Measurements from ENCODE around the gene UNC5C. TPM values are rescaled to one million over a fixed set of nuclear protein-coding genes. Genes with fewer than 3 reads are reported as not detected.

Gene UNC5C
- total RNA-seq, 2 donors from 2014 or later = not detected

- no peak for ATAC-seq
- Mint-ChIP-seq H3K36me3 (no peaks in the 10 kb centered on the region), H3K9me3 (no peaks in the 10 kb centered on the region), H3K4me1 (ENCODE audit: low read depth in 2 of 2) (peaks cover 5% of the 10 kb centered on the region in 2 donors), H3K27me3 (peaks cover 5 to 11% of the 10 kb centered on the region in 2 donors), H3K27ac (no peak overlapping the region), H3K4me3 (no peak overlapping the region)
- no peak for DNase-seq (ENCODE audit: low spot score)
These were observed 419.7 kb downstream of the UNC5C start for GRCh38 chr4:95129031-95129430.

GRCh38 chr4:95124906-95125504, 423.8 kb downstream of the UNC5C start:
- H3K36me3 Mint-ChIP-seq = no peaks in the 10 kb centered on the region
- H3K27ac Mint-ChIP-seq = no peak overlapping the region
- peaks cover 4 to 5% of the 10 kb centered on the region in 2 donors for H3K4me1 Mint-ChIP-seq (ENCODE audit: low read depth in 2 of 2)
- DNase-seq (ENCODE audit: low spot score) (no peak), ATAC-seq (no peak)
- H3K27me3 Mint-ChIP-seq = peaks cover 0 to 11% of the 10 kb centered on the region in 2 donors
- no peaks in the 10 kb centered on the region for H3K9me3 Mint-ChIP-seq
- H3K4me3 Mint-ChIP-seq = no peak overlapping the region

DNA sequence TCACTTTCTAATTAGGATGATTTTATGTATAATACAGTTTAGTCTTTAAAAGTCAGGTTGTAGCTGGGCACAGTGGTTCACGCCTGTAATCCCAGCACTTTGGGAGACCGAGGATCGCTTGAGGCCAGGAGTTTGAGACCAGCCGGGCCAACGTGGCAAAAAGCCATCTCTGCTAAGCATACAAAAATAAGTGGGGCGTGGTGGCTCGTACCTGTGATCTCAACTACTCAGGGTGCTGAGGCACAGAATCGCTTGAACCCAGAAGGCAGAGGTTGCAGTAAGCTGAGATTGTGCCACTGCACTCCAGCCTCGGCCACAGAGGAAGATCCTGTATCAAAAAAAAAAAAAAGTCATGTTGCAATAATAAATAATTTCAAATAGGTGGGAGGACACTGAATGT, 426.8 kb downstream of the UNC5C start:
- ATAC-seq = no peak
- no peak for DNase-seq (ENCODE audit: low spot score)
- H3K9me3 Mint-ChIP-seq = no peaks in the 10 kb centered on the region
- H3K36me3 Mint-ChIP-seq = no peaks in the 10 kb centered on the region
- H3K4me1 Mint-ChIP-seq (ENCODE audit: low read depth in 2 of 2) = no peaks in the 10 kb centered on the region
- H3K4me3 Mint-ChIP-seq = no peak overlapping the region
- H3K27me3 Mint-ChIP-seq = no peaks in the 10 kb centered on the region
- H3K27ac Mint-ChIP-seq = no peak overlapping the region

DNA sequence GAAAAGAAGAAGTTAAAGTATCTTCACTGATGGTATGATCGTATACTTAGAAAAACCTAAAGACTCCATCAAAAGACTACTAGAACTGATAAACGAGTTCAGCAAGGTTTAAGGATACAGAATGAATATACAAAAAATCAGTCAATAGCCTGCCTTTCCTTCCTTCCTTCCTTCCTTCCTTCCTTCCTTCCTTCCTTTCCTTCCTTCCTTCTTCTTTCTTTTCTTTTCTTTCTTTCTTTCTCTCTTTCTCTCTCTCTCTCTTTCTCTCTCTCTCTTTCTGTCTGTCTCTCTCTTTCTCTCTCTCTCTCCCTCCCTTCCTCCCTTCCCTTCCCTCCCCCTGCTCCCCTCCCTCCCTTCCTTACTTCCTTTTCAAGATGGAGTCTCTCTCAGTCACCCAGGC, 428.3 kb downstream of the UNC5C start:
- Mint-ChIP-seq H3K36me3 (no peaks in the 10 kb centered on the region), H3K4me3 (no peak overlapping the region), H3K27ac (no peak overlapping the region), H3K9me3 (no peaks in the 10 kb centered on the region), H3K27me3 (no peaks in the 10 kb centered on the region), H3K4me1 (ENCODE audit: low read depth in 2 of 2) (no peaks in the 10 kb centered on the region)
- no peak for ATAC-seq
- DNase-seq (ENCODE audit: low spot score) = no peak

DNA sequence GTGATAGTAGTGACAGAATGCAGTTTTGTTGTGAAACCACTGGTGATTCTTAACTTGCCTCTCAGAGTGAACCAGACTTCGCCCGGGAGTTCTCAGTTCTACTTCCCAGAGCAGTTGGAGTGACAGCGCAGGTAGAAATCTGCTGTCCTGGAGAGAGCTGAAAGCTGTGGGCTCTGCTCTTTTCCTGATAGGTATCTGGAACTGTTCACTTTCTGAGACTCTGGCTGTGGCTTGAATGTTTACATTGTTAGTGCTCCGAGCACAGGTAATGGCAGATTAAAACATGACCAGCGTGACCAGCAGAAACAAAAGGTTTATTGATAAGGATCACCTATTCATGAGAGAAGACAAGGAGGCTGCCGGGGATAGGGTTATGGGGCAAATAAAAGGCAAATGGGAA, 430.3 kb downstream of the UNC5C start:
- ATAC-seq (no peak), DNase-seq (ENCODE audit: low spot score) (no peak)
- Mint-ChIP-seq H3K4me1 (ENCODE audit: low read depth in 2 of 2) (no peaks in the 10 kb centered on the region), H3K27ac (no peak overlapping the region), H3K4me3 (no peak overlapping the region), H3K9me3 (no peaks in the 10 kb centered on the region), H3K36me3 (no peaks in the 10 kb centered on the region), H3K27me3 (no peaks in the 10 kb centered on the region)

- Mint-ChIP-seq H3K27ac (no peak overlapping the region), H3K36me3 (no peaks in the 10 kb centered on the region), H3K4me3 (no peak overlapping the region), H3K4me1 (ENCODE audit: low read depth in 2 of 2) (no peaks in the 10 kb centered on the region), H3K27me3 (peaks cover 0 to 2% of the 10 kb centered on the region in 2 donors), H3K9me3 (no peaks in the 10 kb centered on the region)
- no peak for DNase-seq (ENCODE audit: low spot score)
- no peak for ATAC-seq
These were observed 434.3 kb downstream of the UNC5C start for GRCh38 chr4:95114521-95114920.

Data from natural killer cell treated with Interleukin-12 subunit alpha and Interleukin-12 subunit beta and Interleukin-15 and Interleukin-18, amount 100 ng/mL, for 72 hours (primary cell).